Effector memory CD8-positive, alpha-beta T cell (primary cell): ENCODE measurements around the gene SPACA5.
"Not testable (repeated sequence)": the region's sequence is repeated elsewhere in the genome, so short reads cannot be mapped to it uniquely, and the experiment has no call there.

Experiments
- ATAC-seq: fragments of 150-1000 bp; cut with Tn5 transposase; replicated peaks from 2 replicates; pipeline ENCODE4 v1.10.0; 2021; ENCODE audit warnings: mild to moderate bottlenecking, moderate library complexity
- DNase-seq, 3 experiments: peaks; one replicate each; pipeline ENCODE4 v3.0.0; 2021
- H3K27ac Mint-ChIP-seq, 2 donors: one replicate each; pipeline ENCODE4 v1.8.0; 2022; ENCODE audit warnings: mild to moderate bottlenecking in 2 of 2, mixed read lengths in 2 of 2, moderate library complexity in 2 of 2
- H3K27me3 Mint-ChIP-seq, 2 donors: one replicate each; pipeline ENCODE4 v1.8.0; 2022; ENCODE audit warnings: mixed read lengths in 2 of 2
- H3K36me3 Mint-ChIP-seq: one replicate; pipeline ENCODE4 v1.8.0; 2022; ENCODE audit warnings: mild to moderate bottlenecking, moderate library complexity, mixed read lengths; ENCODE audit not compliant: insufficient read depth
- H3K4me1 Mint-ChIP-seq, 2 donors: one replicate each; pipeline ENCODE4 v1.8.0; 2022; ENCODE audit warnings: low read depth in 2 of 2, mixed read lengths in 2 of 2
- H3K4me3 Mint-ChIP-seq, 2 donors: one replicate each; pipeline ENCODE4 v1.8.0; 2022; ENCODE audit warnings: mild to moderate bottlenecking in 2 of 2, mixed read lengths in 2 of 2, moderate library complexity in 2 of 2
- H3K9me3 Mint-ChIP-seq, 2 donors: one replicate each; pipeline ENCODE4 v1.8.0; 2022; ENCODE audit warnings: mixed read lengths in 2 of 2
- total RNA-seq, 9 experiments: gene quantifications; one replicate each; lab custom pipeline; 2026; lab: John Stamatoyannopoulos, UW

SPACA5 gene
- total RNA-seq = 0 to 0.06 (median 0) reads per million in 9 experiments

- H3K4me3 Mint-ChIP-seq, H3K27ac Mint-ChIP-seq, H3K9me3 Mint-ChIP-seq, DNase-seq, H3K27me3 Mint-ChIP-seq, H3K36me3 Mint-ChIP-seq, ATAC-seq: not testable (repeated sequence)
- H3K4me1 Mint-ChIP-seq = peaks cover 7 to 13% of the 10 kb centered on the region in 2 donors
Measured at GRCh38 chrX:48006688-48007087, at the start of gene SPACA5. Gene SPACA5 (plus strand): TSS chrX:48006988. CDS start chrX:48007803, 815 bp downstream.

- H3K36me3 Mint-ChIP-seq, H3K4me3 Mint-ChIP-seq, ATAC-seq, DNase-seq, H3K9me3 Mint-ChIP-seq, H3K4me1 Mint-ChIP-seq, H3K27me3 Mint-ChIP-seq, H3K27ac Mint-ChIP-seq: not testable (repeated sequence)
Measured at GRCh38 chrX:47958206-47958605, 48.6 kb upstream of the SPACA5 start.

- Mint-ChIP-seq H3K4me1 (no peaks in the 10 kb centered on the region), H3K27ac (no peak overlapping the region), H3K4me3 (no peak overlapping the region), H3K27me3 (no peaks in the 10 kb centered on the region), H3K36me3 (no peaks in the 10 kb centered on the region), H3K9me3 (no peaks in the 10 kb centered on the region)
- DNase-seq (peak in 2 of 3 experiments; percentile 2 to 3), ATAC-seq (peak; percentile 46)
Measured at GRCh38 chrX:47958761-47959342, 47.9 kb upstream of the SPACA5 start.

- no peaks in the 10 kb centered on the region for H3K27me3 Mint-ChIP-seq
- no peaks in the 10 kb centered on the region for H3K36me3 Mint-ChIP-seq
- no peak for ATAC-seq
- no peaks in the 10 kb centered on the region for H3K9me3 Mint-ChIP-seq
- H3K4me3 Mint-ChIP-seq = no peak overlapping the region
- H3K4me1 Mint-ChIP-seq = no peaks in the 10 kb centered on the region
- no peak overlapping the region for H3K27ac Mint-ChIP-seq
- no peak for DNase-seq
Measured at GRCh38 chrX:47960406-47960805, 46.4 kb upstream of the SPACA5 start.

- H3K27me3 Mint-ChIP-seq, DNase-seq, H3K4me3 Mint-ChIP-seq, ATAC-seq, H3K36me3 Mint-ChIP-seq, H3K9me3 Mint-ChIP-seq, H3K4me1 Mint-ChIP-seq, H3K27ac Mint-ChIP-seq: not testable (repeated sequence)
Measured at GRCh38 chrX:47961830-47962229, 45.0 kb upstream of the SPACA5 start.

GRCh38 chrX:47965526-47965925 is 41.3 kb upstream of the SPACA5 start:
- not testable (repeated sequence) for H3K36me3 Mint-ChIP-seq, DNase-seq, H3K27ac Mint-ChIP-seq, H3K4me1 Mint-ChIP-seq, H3K27me3 Mint-ChIP-seq, H3K4me3 Mint-ChIP-seq, ATAC-seq, H3K9me3 Mint-ChIP-seq

- DNase-seq = no peak
- H3K27ac Mint-ChIP-seq = no peak overlapping the region
- ATAC-seq = no peak
- no peaks in the 10 kb centered on the region for H3K27me3 Mint-ChIP-seq
- no peaks in the 10 kb centered on the region for H3K4me1 Mint-ChIP-seq
- no peak overlapping the region for H3K4me3 Mint-ChIP-seq
- peaks cover 7 to 12% of the 10 kb centered on the region in 2 donors for H3K9me3 Mint-ChIP-seq
- H3K36me3 Mint-ChIP-seq = peaks cover 8% of the 10 kb centered on the region
Measured at GRCh38 chrX:47973235-47973634, 33.6 kb upstream of the SPACA5 start.

- ATAC-seq = no peak
- no peaks in the 10 kb centered on the region for H3K27me3 Mint-ChIP-seq
- peaks cover 32% of the 10 kb centered on the region for H3K36me3 Mint-ChIP-seq
- H3K9me3 Mint-ChIP-seq = peaks cover 9 to 21% of the 10 kb centered on the region in 2 donors
- no peak for DNase-seq
- H3K4me3 Mint-ChIP-seq = no peak overlapping the region
- H3K4me1 Mint-ChIP-seq = no peaks in the 10 kb centered on the region
- H3K27ac Mint-ChIP-seq = no peak overlapping the region
Measured at GRCh38 chrX:47976254-47977151, 30.3 kb upstream of the SPACA5 start.

- Mint-ChIP-seq H3K36me3 (peaks cover 15% of the 10 kb centered on the region), H3K27me3 (no peaks in the 10 kb centered on the region), H3K4me3 (no peak overlapping the region), H3K27ac (peak overlapping the region; percentile 68 to 82), H3K9me3 (no peaks in the 10 kb centered on the region), H3K4me1 (peaks cover 14 to 25% of the 10 kb centered on the region in 2 donors)
- DNase-seq = no peak
- no peak for ATAC-seq
Measured at GRCh38 chrX:47991263-47992094, 15.3 kb upstream of the SPACA5 start.

GRCh38 chrX:47992095-47992380 is 14.8 kb upstream of the SPACA5 start:
- peaks cover 15% of the 10 kb centered on the region for H3K36me3 Mint-ChIP-seq
- DNase-seq (no peak), ATAC-seq (no peak)
- H3K4me3 Mint-ChIP-seq = no peak overlapping the region
- no peaks in the 10 kb centered on the region for H3K27me3 Mint-ChIP-seq
- no peaks in the 10 kb centered on the region for H3K9me3 Mint-ChIP-seq
- H3K27ac Mint-ChIP-seq = peak overlapping the region; percentile 68 to 82
- H3K4me1 Mint-ChIP-seq = peaks cover 14 to 25% of the 10 kb centered on the region in 2 donors

GRCh38 chrX:47992669-47993068 is 14.1 kb upstream of the SPACA5 start:
- peaks cover 14 to 25% of the 10 kb centered on the region in 2 donors for H3K4me1 Mint-ChIP-seq
- no peak for DNase-seq
- H3K36me3 Mint-ChIP-seq = peaks cover 21% of the 10 kb centered on the region
- H3K27me3 Mint-ChIP-seq = no peaks in the 10 kb centered on the region
- no peaks in the 10 kb centered on the region for H3K9me3 Mint-ChIP-seq
- no peak for ATAC-seq
- H3K27ac Mint-ChIP-seq = peak overlapping the region in 1 of 2 donors; percentile 82
- H3K4me3 Mint-ChIP-seq = no peak overlapping the region

GRCh38 chrX:48001260-48001659 is 5.5 kb upstream of the SPACA5 start:
- no peaks in the 10 kb centered on the region for H3K9me3 Mint-ChIP-seq
- no peak overlapping the region for H3K4me3 Mint-ChIP-seq
- peaks cover 18% of the 10 kb centered on the region for H3K36me3 Mint-ChIP-seq
- H3K27ac Mint-ChIP-seq = peak overlapping the region in 1 of 2 donors; percentile 58
- ATAC-seq (no peak), DNase-seq (no peak)
- peaks cover 7 to 18% of the 10 kb centered on the region in 2 donors for H3K4me1 Mint-ChIP-seq
- no peaks in the 10 kb centered on the region for H3K27me3 Mint-ChIP-seq

- Mint-ChIP-seq H3K4me1 (peaks cover 7 to 18% of the 10 kb centered on the region in 2 donors), H3K4me3 (no peak overlapping the region), H3K27me3 (no peaks in the 10 kb centered on the region), H3K27ac (peak overlapping the region; percentile 29 to 72), H3K36me3 (peaks cover 13% of the 10 kb centered on the region), H3K9me3 (no peaks in the 10 kb centered on the region)
- DNase-seq (no peak), ATAC-seq (no peak)
Measured at GRCh38 chrX:48002319-48002718, 4.5 kb upstream of the SPACA5 start.
